Retinal pigment epithelial cell (primary cell): Measurements from ENCODE around the gene DDAH2.

Experiments used
- DNase-seq: peaks from one replicate; pipeline ENCODE4 v3.0.0-alpha.2; 2010; ENCODE audit warnings: low read depth
- H3K4me3 ChIP-seq: 2 replicates; pipeline ENCODE4 v1.5.1; 2011; ENCODE audit warnings: mild to moderate bottlenecking, low read length, control low read depth, moderate library complexity
- CTCF ChIP-seq: conservative IDR thresholded peaks from 2 replicates; pipeline ENCODE4 v1.5.1; 2011; ENCODE audit warnings: low read depth, low read length, control low read depth, inconsistent platforms

Gene DDAH2

GRCh38 chr6:31765910-31766794 is 37.1 kb upstream of the DDAH2 start:
- TF ChIP-seq CTCF, result no peak
- H3K4me3 ChIP-seq, result peak overlapping the region; percentile 37
- no peak for DNase-seq

DNA sequence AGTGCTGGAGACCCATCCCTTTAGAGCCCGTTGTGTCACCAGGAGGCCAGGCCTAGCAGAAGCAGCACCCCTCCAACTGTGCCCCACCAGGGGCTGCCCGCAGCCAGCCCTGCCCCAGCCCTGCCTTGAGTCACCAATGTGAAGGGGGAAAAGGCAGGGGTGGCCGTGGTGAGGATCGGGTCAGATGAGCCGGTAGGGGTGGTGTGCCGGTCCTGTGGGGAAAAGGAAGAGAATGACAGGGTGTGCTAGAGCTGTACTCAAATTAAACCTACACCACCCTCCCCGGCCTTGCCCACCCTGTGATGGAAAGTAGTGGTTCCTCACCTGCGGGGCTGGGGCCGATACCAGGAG is 36.4 kb upstream of the DDAH2 start:
- TF ChIP-seq CTCF, result no peak
- H3K4me3 ChIP-seq, result no peak overlapping the region
- no peak for DNase-seq

GRCh38 chr6:31764198-31764597 is 35.1 kb upstream of the DDAH2 start:
- TF ChIP-seq CTCF, result no peak
- no peak for DNase-seq

DNA sequence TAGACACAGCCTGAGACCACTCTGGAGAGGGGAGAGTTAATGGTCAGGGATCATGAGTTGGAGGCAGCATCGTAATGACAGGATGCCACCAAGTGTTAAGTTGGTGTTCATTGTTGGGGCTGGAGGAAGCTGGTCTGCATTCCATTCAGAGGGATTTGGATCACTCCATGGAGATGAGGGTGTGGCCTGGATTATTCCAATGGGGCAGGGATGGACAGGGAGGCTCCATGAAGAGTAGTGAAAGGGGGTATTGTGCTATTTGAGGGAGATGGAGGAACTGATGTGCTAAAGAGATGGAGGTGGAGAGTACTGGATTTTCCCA is 34.5 kb upstream of the DDAH2 start:
- H3K4me3 ChIP-seq, result no peak overlapping the region
- peak; percentile 53 for DNase-seq
- TF ChIP-seq CTCF, result no peak

More at GRCh38 chr6:31764198-31764597, 35.1 kb upstream of the DDAH2 start:
- H3K4me3 ChIP-seq, result no peak overlapping the region

- DNase-seq, result no peak
- no peak for TF ChIP-seq CTCF
- H3K4me3 ChIP-seq, result no peak overlapping the region
Observed at GRCh38 chr6:31762878-31763618, 33.9 kb upstream of the DDAH2 start.

GRCh38 chr6:31762356-31762755 is 33.3 kb upstream of the DDAH2 start, which contains the start of gene SAPCD1:
Gene SAPCD1 (plus strand): TSS chr6:31762656. CDS start chr6:31763055, 399 bp downstream.
- no peak within 1 kb of the TSS for H3K4me3 ChIP-seq
- DNase-seq, result no peak
- TF ChIP-seq CTCF, result no peak
